Measurements from ENCODE around the gene IRS1.

Gene IRS1

GRCh38 chr2:226683196-226683595 is 116.4 kb downstream of the IRS1 start:
- no peak for DNase-seq
